Sigmoid colon (tissue), 7 donors: ENCODE data around the gene BIN1. TPM values are rescaled to one million over a fixed set of nuclear protein-coding genes. Genes with fewer than 3 reads are reported as not detected.

Experiments
- DNase-seq: peaks from one replicate; pipeline ENCODE4 v3.0.0-alpha.2; 2019
- H3K27ac ChIP-seq, 4 donors: fragments of 200-600 bp; sonication (generic); one replicate each; pipeline ENCODE4 v1.5.1; 2016 to 2019; ENCODE audit warnings: mild to moderate bottlenecking in 1 of 4
- H3K27me3 ChIP-seq, 3 donors: fragments of 200-600 bp; sonication (generic); one replicate each; pipeline ENCODE4 v1.5.1; 2019; ENCODE audit warnings: mild to moderate bottlenecking in 1 of 3
- H3K36me3 ChIP-seq, 4 donors: fragments of 200-600 bp; sonication (generic); one replicate each; pipeline ENCODE4 v1.5.1; 2016 to 2019
- H3K4me1 ChIP-seq, 4 donors: fragments of 200-600 bp; sonication (generic); one replicate each; pipeline ENCODE4 v1.5.1; 2017 to 2019
- H3K4me3 ChIP-seq, 4 donors: fragments of 200-600 bp; sonication (generic); one replicate each; pipeline ENCODE4 v1.5.1; 2017 to 2019; ENCODE audit warnings: mild to moderate bottlenecking in 2 of 4, moderate library complexity in 1 of 4
- H3K9me3 ChIP-seq, 4 donors: fragments of 200-600 bp in 3 of 4; sonication (generic) in 3 of 4; one replicate each; pipeline versions ENCODE4 v1.5.1 to v1.6.1; 2013 to 2019
- EP300 ChIP-seq, 4 donors: sonication (generic); formaldehyde crosslinking; IDR thresholded peaks; one replicate each; pipeline ENCODE4 v1.6.1; 2017; ENCODE audit warnings: antibody characterized with exemption in 4 of 4
- POLR2A ChIP-seq, 2 donors: fragments of 450-650 bp; IDR thresholded peaks; one replicate each; pipeline ENCODE4 v1.6.1; 2016; ENCODE audit warnings: antibody characterized with exemption in 2 of 2, mild to moderate bottlenecking in 2 of 2, moderate library complexity in 2 of 2
- POLR2AphosphoS5 ChIP-seq, 4 donors: sonication (generic); formaldehyde crosslinking; IDR thresholded peaks; one replicate each; pipeline ENCODE4 v1.6.1; 2017; ENCODE audit warnings: antibody characterized with exemption in 4 of 4
- WGBS, 2 donors: extraction: QIAGEN DNeasy Blood & Tissue Kit; methylation state at CpG; one replicate each; pipeline ENCODE4 v1.1.7; 2013; 5-methylcytosine and 5-hydroxymethylcytosine counted together
- intact Hi-C: fragments of 100-400 bp; cut with DNase I; formaldehyde crosslinking; loops from one replicate; pipeline ENCODE4 v1.15.1; 2023
- polyA plus RNA-seq, 3 donors: library from polyadenylated mRNA; stranded (reverse); fragments of 200-250 nt; gene quantifications; one replicate each; pipeline ENCODE4 v1.2.3, GENCODE V29; 2013
- small RNA-seq, 3 donors: library from RNA; depleted of rRNA; stranded (forward); fragments of <200 nt; gene quantifications; one replicate each; pipeline ENCODE3, GENCODE V24; 2016
- total RNA-seq, 4 donors: library from RNA; depleted of rRNA; stranded (reverse); fragments of >200 nt; gene quantifications; one replicate each; pipeline ENCODE4 v1.1.0, GENCODE V29; 2016
- TF ChIP-seq, protein P1 (sequence below), 4 experiments: fragments of 450-650 bp in 3 of 4; fragments of 200-600 bp in 1 of 4; IDR thresholded peaks; one replicate each; pipeline ENCODE4 v1.5.1; 2016 to 2019; ENCODE audit warnings: antibody characterized with exemption in 4 of 4, mild to moderate bottlenecking in 3 of 4, moderate library complexity in 2 of 4
- donor health status: healthy with polysubstance abuse.
- donor health status: Bipolar disorder and iron deficiency.
- donor health status: healthy.

BIN1 gene
- total and polyA plus RNA-seq, 7 donors: 20.3 to 57.9 (median 38.2) TPM

DNA sequence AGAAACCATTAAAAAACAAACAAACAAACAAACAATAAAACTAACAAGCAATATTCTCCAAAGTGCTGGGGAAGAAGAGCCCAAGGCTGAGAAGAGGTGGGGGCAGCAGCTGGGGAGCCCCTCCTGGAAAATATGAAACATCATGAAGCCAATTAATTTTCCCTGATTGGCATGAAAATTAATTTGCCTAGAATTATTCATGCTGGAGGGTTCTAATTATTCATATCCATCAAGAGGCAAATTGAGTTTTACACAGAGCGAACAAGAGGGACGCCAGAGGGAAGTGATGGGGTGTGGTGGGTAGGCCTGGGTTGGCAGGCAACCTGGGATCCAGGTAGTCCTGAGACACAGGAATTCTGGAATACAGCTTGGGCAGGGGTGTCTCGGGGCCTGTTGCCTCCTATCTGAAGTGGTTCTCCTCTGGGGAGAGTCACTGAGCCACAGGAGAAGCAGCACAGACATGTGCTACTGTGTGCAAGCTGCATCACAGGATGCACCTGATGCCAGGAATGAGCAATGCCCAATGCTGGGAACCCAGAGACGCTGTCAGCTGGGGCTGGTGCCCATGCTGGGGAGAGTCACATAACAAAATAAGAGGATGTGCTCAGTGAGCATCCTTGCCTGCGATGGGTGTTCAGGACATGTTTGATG, 107.7 kb downstream of the BIN1 start:
- no peak for TF ChIP-seq POLR2AphosphoS5 (IDR thresholded peaks at IDR 0.05)
- TF ChIP-seq, protein P1, sequence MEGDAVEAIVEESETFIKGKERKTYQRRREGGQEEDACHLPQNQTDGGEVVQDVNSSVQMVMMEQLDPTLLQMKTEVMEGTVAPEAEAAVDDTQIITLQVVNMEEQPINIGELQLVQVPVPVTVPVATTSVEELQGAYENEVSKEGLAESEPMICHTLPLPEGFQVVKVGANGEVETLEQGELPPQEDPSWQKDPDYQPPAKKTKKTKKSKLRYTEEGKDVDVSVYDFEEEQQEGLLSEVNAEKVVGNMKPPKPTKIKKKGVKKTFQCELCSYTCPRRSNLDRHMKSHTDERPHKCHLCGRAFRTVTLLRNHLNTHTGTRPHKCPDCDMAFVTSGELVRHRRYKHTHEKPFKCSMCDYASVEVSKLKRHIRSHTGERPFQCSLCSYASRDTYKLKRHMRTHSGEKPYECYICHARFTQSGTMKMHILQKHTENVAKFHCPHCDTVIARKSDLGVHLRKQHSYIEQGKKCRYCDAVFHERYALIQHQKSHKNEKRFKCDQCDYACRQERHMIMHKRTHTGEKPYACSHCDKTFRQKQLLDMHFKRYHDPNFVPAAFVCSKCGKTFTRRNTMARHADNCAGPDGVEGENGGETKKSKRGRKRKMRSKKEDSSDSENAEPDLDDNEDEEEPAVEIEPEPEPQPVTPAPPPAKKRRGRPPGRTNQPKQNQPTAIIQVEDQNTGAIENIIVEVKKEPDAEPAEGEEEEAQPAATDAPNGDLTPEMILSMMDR (IDR thresholded peaks at IDR 0.05): no peak
- no peak for TF ChIP-seq EP300 (IDR thresholded peaks at IDR 0.05)
- TF ChIP-seq POLR2A (IDR thresholded peaks at IDR 0.05): no peak
- no peak for DNase-seq
- 86 to 94% methylated on average over 5 of the region's 5 CpGs for WGBS, 2 donors
- H3K27ac ChIP-seq: no peak overlapping the region
- no peaks in the 10 kb centered on the region for H3K4me1 ChIP-seq
- no peak overlapping the region for H3K4me3 ChIP-seq
- no peaks in the 10 kb centered on the region for H3K27me3 ChIP-seq
- intact Hi-C loops: no loop called here
- no peaks in the 10 kb centered on the region for H3K9me3 ChIP-seq
- H3K36me3 ChIP-seq: no peaks in the 10 kb centered on the region

DNA sequence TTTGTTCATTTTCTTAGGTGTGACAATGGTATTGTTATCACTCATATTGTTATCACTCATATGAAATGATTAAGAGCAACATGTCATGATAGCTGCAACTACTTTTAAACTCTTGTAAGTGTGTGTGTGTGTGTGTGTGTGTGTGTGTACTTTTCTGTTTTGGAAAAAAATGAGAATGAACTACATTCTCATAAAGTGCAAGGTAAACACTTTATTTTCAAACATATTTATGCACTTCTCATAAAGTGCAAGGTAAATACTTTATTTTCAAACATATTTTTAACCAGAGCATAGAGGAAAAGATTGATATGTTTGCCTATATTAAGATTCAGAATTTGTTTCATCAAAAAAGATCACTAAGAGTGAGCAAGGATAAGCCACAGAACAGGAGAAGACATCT, 108.5 kb downstream of the BIN1 start:
- H3K4me3 ChIP-seq: no peak overlapping the region

More for the DNA sequence above, 108.5 kb downstream of the BIN1 start:
- TF ChIP-seq EP300 (IDR thresholded peaks at IDR 0.05): no peak
- TF ChIP-seq, protein P1 (IDR thresholded peaks at IDR 0.05): no peak
- no peak for TF ChIP-seq POLR2A (IDR thresholded peaks at IDR 0.05)
- no peak for TF ChIP-seq POLR2AphosphoS5 (IDR thresholded peaks at IDR 0.05)
- DNase-seq: no peak
- no peak overlapping the region for H3K27ac ChIP-seq
- intact Hi-C loops: no loop called here
- no peaks in the 10 kb centered on the region for H3K36me3 ChIP-seq
- no peaks in the 10 kb centered on the region for H3K4me1 ChIP-seq
- H3K27me3 ChIP-seq: no peaks in the 10 kb centered on the region
- H3K9me3 ChIP-seq: no peaks in the 10 kb centered on the region

Small RNA genes within 50 kb of the gene (small RNA-seq; reads per million reads assigned to genes)
- gene RNU7-182P: 0 reads per million in 3 donors

Other genes starting within 250 kb of the BIN1 start
- gene TEX51, start 208.3 kb downstream of the BIN1 start, total RNA-seq: not detected
- 1 to 10 TPM in 1 of 3 donors, not detected in 2; 1.2 TPM for gene TEX51, start 208.3 kb downstream of the BIN1 start, polyA plus RNA-seq
- gene CYP27C1, start 113.1 kb upstream of the BIN1 start, total RNA-seq: under 1 TPM; 0.27 to 0.83 (median 0.52) TPM
- gene CYP27C1, start 113.1 kb upstream of the BIN1 start, polyA plus RNA-seq: under 1 TPM in 2 of 3 donors, not detected in 1; 0.55 to 0.60 TPM
- 10 to 100 TPM; 31.7 to 44.8 (median 39.1) TPM for gene ERCC3, start 187.0 kb upstream of the BIN1 start, total RNA-seq
- gene ERCC3, start 187.0 kb upstream of the BIN1 start, polyA plus RNA-seq: 10 to 100 TPM; 15.6 to 26.3 (median 18.5) TPM